ENCODE data around the gene APOBEC3H. TPM values are rescaled to one million over a fixed set of nuclear protein-coding genes. Genes with fewer than 3 reads are reported as not detected.

Gene APOBEC3H
- total RNA-seq, 1 experiment from 2014 or later = not detected

- POLR2A ChIA-PET (ENCODE audit: low non-redundant PET) = no interaction called here
- intact Hi-C loops (cut with micrococcal nuclease; ENCODE audit: unreplicated experiment) = no loop called here
- Histone ChIP-seq H3K4me3 (ENCODE audit: low read depth, low read length, poor library complexity, severe bottlenecking) (no peak overlapping the region), H3K9me3 (ENCODE audit: low read depth, low read length, poor library complexity, severe bottlenecking) (no peaks in the 10 kb centered on the region), H3K27ac (ENCODE audit: low read depth, low read length, poor library complexity, severe bottlenecking) (no peak overlapping the region), H3K27me3 (replicated peaks; ENCODE audit: insufficient read depth, low read depth, low read length, poor library complexity) (no peaks in the 10 kb centered on the region), H3K4me1 (ENCODE audit: insufficient read depth, low read length, poor library complexity, severe bottlenecking) (no peaks in the 10 kb centered on the region), H3K36me3 (ENCODE audit: insufficient read depth, low read length, poor library complexity, severe bottlenecking) (no peaks in the 10 kb centered on the region)
- no peak for DNase-seq (ENCODE audit: low spot score)
- TF ChIP-seq CTCF (conservative IDR thresholded peaks at IDR 0.05; ENCODE audit: low read depth, low read length) (no peak), EZH2 (IDR thresholded peaks at IDR 0.05; ENCODE audit: borderline replicate concordance, low read depth, low read length, poor library complexity, severe bottlenecking) (no peak)
- CTCF ChIA-PET = no interaction called here
- BruUV-seq (replicated peaks) = no TSS peak
These were observed 1.1 kb upstream of the APOBEC3H start for GRCh38 chr22:39095971-39096370.

GRCh38 chr22:39098026-39098425, 982 bp downstream of the APOBEC3H start:
- H3K27ac ChIP-seq (ENCODE audit: low read depth, low read length, poor library complexity, severe bottlenecking) = no peak overlapping the region

GRCh38 chr22:39098576-39098975, 1.5 kb downstream of the APOBEC3H start:
- BruUV-seq (replicated peaks) = no TSS peak
- no peaks in the 10 kb centered on the region for H3K9me3 ChIP-seq (ENCODE audit: low read depth, low read length, poor library complexity, severe bottlenecking)
- intact Hi-C loops (cut with micrococcal nuclease; ENCODE audit: unreplicated experiment) = no loop called here
- H3K4me1 ChIP-seq (ENCODE audit: insufficient read depth, low read length, poor library complexity, severe bottlenecking) = no peaks in the 10 kb centered on the region
- no peak for TF ChIP-seq CTCF (conservative IDR thresholded peaks at IDR 0.05; ENCODE audit: low read depth, low read length)
- TF ChIP-seq EZH2 (IDR thresholded peaks at IDR 0.05; ENCODE audit: borderline replicate concordance, low read depth, low read length, poor library complexity, severe bottlenecking) = no peak
- no peaks in the 10 kb centered on the region for H3K36me3 ChIP-seq (ENCODE audit: insufficient read depth, low read length, poor library complexity, severe bottlenecking)
- H3K4me3 ChIP-seq (ENCODE audit: low read depth, low read length, poor library complexity, severe bottlenecking) = no peak overlapping the region
- no peaks in the 10 kb centered on the region for H3K27me3 ChIP-seq (replicated peaks; ENCODE audit: insufficient read depth, low read depth, low read length, poor library complexity)
- no peak for DNase-seq (ENCODE audit: low spot score)
- ChIA-PET CTCF (interaction anchor here (0.6 kb wide), 1 partner anchor 330 kb away, joined by 3 read pairs; no protein-coding TSS in a partner anchor), POLR2A (ENCODE audit: low non-redundant PET) (no interaction called here)
- H3K27ac ChIP-seq (ENCODE audit: low read depth, low read length, poor library complexity, severe bottlenecking) = no peak overlapping the region

More at GRCh38 chr22:39098026-39098425, 982 bp downstream of the APOBEC3H start:
- intact Hi-C loops (cut with micrococcal nuclease; ENCODE audit: unreplicated experiment) = no loop called here
- no peak for DNase-seq (ENCODE audit: low spot score)
- no TSS peak for BruUV-seq (replicated peaks)
- no peak overlapping the region for H3K4me3 ChIP-seq (ENCODE audit: low read depth, low read length, poor library complexity, severe bottlenecking)
- CTCF ChIA-PET = no interaction called here
- POLR2A ChIA-PET (ENCODE audit: low non-redundant PET) = no interaction called here
- H3K4me1 ChIP-seq (ENCODE audit: insufficient read depth, low read length, poor library complexity, severe bottlenecking) = no peaks in the 10 kb centered on the region
- H3K27me3 ChIP-seq (replicated peaks; ENCODE audit: insufficient read depth, low read depth, low read length, poor library complexity) = no peaks in the 10 kb centered on the region
- H3K9me3 ChIP-seq (ENCODE audit: low read depth, low read length, poor library complexity, severe bottlenecking) = no peaks in the 10 kb centered on the region
- no peaks in the 10 kb centered on the region for H3K36me3 ChIP-seq (ENCODE audit: insufficient read depth, low read length, poor library complexity, severe bottlenecking)
- no peak for TF ChIP-seq CTCF (conservative IDR thresholded peaks at IDR 0.05; ENCODE audit: low read depth, low read length)
- no peak for TF ChIP-seq EZH2 (IDR thresholded peaks at IDR 0.05; ENCODE audit: borderline replicate concordance, low read depth, low read length, poor library complexity, severe bottlenecking)
